ENCODE data around the gene FAM110C.

DNA sequence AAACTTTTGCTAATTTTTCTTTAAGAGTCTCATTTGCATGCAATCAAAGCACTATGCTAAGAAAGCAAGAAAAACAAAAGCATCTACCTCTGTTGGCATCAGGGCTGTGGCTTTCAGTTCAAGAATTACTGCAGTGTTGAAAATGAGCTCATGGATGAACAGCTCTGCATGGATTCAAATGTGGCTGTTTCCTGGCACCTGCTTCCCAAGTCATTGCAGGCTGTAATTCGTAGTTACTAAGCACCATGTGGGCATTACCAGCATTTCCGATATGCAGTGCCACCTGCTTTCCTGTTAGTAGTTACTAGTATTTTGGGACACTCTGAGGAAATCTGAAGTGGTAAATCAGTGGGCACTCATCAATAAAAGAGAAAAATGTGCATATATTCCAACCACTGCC, 37.8 kb upstream of the FAM110C start:
- TF ChIP-seq, protein P1, sequence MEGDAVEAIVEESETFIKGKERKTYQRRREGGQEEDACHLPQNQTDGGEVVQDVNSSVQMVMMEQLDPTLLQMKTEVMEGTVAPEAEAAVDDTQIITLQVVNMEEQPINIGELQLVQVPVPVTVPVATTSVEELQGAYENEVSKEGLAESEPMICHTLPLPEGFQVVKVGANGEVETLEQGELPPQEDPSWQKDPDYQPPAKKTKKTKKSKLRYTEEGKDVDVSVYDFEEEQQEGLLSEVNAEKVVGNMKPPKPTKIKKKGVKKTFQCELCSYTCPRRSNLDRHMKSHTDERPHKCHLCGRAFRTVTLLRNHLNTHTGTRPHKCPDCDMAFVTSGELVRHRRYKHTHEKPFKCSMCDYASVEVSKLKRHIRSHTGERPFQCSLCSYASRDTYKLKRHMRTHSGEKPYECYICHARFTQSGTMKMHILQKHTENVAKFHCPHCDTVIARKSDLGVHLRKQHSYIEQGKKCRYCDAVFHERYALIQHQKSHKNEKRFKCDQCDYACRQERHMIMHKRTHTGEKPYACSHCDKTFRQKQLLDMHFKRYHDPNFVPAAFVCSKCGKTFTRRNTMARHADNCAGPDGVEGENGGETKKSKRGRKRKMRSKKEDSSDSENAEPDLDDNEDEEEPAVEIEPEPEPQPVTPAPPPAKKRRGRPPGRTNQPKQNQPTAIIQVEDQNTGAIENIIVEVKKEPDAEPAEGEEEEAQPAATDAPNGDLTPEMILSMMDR (IDR thresholded peaks at IDR 0.05), result no peak
- no peak for TF ChIP-seq POLR2A (IDR thresholded peaks at IDR 0.05)

All from body of pancreas (tissue), 4 donors.